SK-N-SH (cell line): ENCODE results near the gene NUAK2. TPM values are rescaled to one million over a fixed set of nuclear protein-coding genes. Genes with fewer than 3 reads are reported as not detected.
A peak's percentile ranks its signal among the peaks of the same experiment; 100 is the strongest.

ENCODE experiments used
- CTCF ChIA-PET: fragments of 300-600, 350-600 bp; formaldehyde crosslinking; extraction: SDS; loops from one replicate; lab custom pipeline; 2021; lab: Yijun Ruan, JAX
- POLR2A ChIA-PET: fragments of 350-600 bp; sonication (Branson Sonifier 250); formaldehyde crosslinking; extraction: SDS; loops from one replicate; lab custom pipeline; 2020; ENCODE audit warnings: antibody characterized with exemption, inconsistent platforms; lab: Yijun Ruan, JAX
- DNase-seq: peaks from one replicate; pipeline ENCODE4 v3.0.0; 2012
- H2AFZ ChIP-seq: fragments of 200-600 bp; sonication (generic); 2 replicates; pipeline ENCODE4 v1.8.1; 2016; ENCODE audit warnings: antibody characterized with exemption, mild to moderate bottlenecking, low read depth
- H3F3A ChIP-seq: fragments of 200-600 bp; sonication (generic); replicated peaks from 2 replicates; pipeline ENCODE3; 2016; ENCODE audit warnings: antibody characterized with exemption, mild to moderate bottlenecking; ENCODE audit not compliant: insufficient read depth
- H3K27ac ChIP-seq, 2 experiments: fragments of 200-500 bp in 1 of 2; fragments of 200-600 bp in 1 of 2; sonication (Bioruptor generic) in 1 of 2; sonication (generic), shearing (Covaris generic) in 1 of 2; 2 replicates each; pipeline versions ENCODE4 v1.5.1 to v1.6.1; 2014 to 2016; ENCODE audit warnings: low read depth in 2 of 2, inconsistent platforms in 1 of 2, low read length in 1 of 2, mild to moderate bottlenecking in 1 of 2, mixed read lengths in 1 of 2
- H3K27me3 ChIP-seq: fragments of 200-600 bp; sonication (generic), shearing (Covaris generic); 2 replicates; pipeline ENCODE4 v1.6.1; 2016; ENCODE audit warnings: mixed run types; ENCODE audit not compliant: insufficient read depth
- H3K36me3 ChIP-seq, 2 experiments: fragments of 200-500 bp in 1 of 2; fragments of 200-600 bp in 1 of 2; sonication (Bioruptor generic) in 1 of 2; sonication (generic) in 1 of 2; replicated peaks in 1 of 2; 2 replicates each; pipeline versions ENCODE3 to v1.5.1; 2014 to 2016; ENCODE audit warnings: low read length in 1 of 2, mild to moderate bottlenecking in 1 of 2; ENCODE audit not compliant: insufficient read depth in 2 of 2, control insufficient read depth in 1 of 2
- H3K4me1 ChIP-seq, 2 experiments: fragments of 200-500 bp in 1 of 2; fragments of 200-600 bp in 1 of 2; sonication (Bioruptor generic) in 1 of 2; sonication (generic), shearing (Covaris generic) in 1 of 2; 2 replicates each; pipeline versions ENCODE4 v1.5.1 to v1.6.1; 2014 to 2016; ENCODE audit warnings: low read depth in 1 of 2, low read length in 1 of 2, mixed run types in 1 of 2; ENCODE audit not compliant: insufficient read depth in 2 of 2, control insufficient read depth in 1 of 2
- H3K4me2 ChIP-seq: fragments of 200-600 bp; sonication (generic), shearing (Covaris generic); 2 replicates; pipeline ENCODE4 v1.6.1; 2017; ENCODE audit warnings: mixed run types
- H3K4me3 ChIP-seq, 2 experiments: fragments of 200-500 bp in 1 of 2; fragments of 200-600 bp in 1 of 2; sonication (Bioruptor generic) in 1 of 2; sonication (generic), shearing (Covaris generic) in 1 of 2; 2 replicates each; pipeline versions ENCODE4 v1.5.1 to v1.8.1; 2014 to 2016; ENCODE audit warnings: low read depth in 2 of 2, inconsistent platforms in 1 of 2, low read length in 1 of 2, mild to moderate bottlenecking in 1 of 2, mixed read lengths in 1 of 2, moderate library complexity in 1 of 2
- H3K79me2 ChIP-seq: fragments of 200-600 bp; sonication (generic); 2 replicates; pipeline ENCODE4 v1.8.1; 2017; ENCODE audit warnings: mild to moderate bottlenecking; ENCODE audit not compliant: insufficient read depth
- H3K9ac ChIP-seq: fragments of 200-600 bp; sonication (generic); 2 replicates; pipeline ENCODE4 v1.6.1; 2017; ENCODE audit warnings: mixed run types
- H3K9me2 ChIP-seq: fragments of 200-600 bp; sonication (generic); 2 replicates; pipeline ENCODE4 v1.6.1; 2017; ENCODE audit warnings: mixed run types
- H3K9me3 ChIP-seq: fragments of 200-600 bp; sonication (generic); 2 replicates; pipeline ENCODE4 v1.6.1; 2017; ENCODE audit warnings: mixed run types, mild to moderate bottlenecking, moderate library complexity
- H4K20me1 ChIP-seq: fragments of 200-600 bp; sonication (generic); 2 replicates; pipeline ENCODE4 v1.6.1; 2017; ENCODE audit warnings: mild to moderate bottlenecking, mixed run types; ENCODE audit not compliant: insufficient read depth
- CHD2 ChIP-seq: fragments of 150-350 bp; IDR thresholded peaks from 2 replicates; pipeline ENCODE4 v1.6.1; 2018; ENCODE audit warnings: low read length; ENCODE audit not compliant: partially characterized antibody
- CTCF ChIP-seq: fragments of 200-600 bp; sonication (generic); IDR thresholded peaks from 2 replicates; pipeline ENCODE4 v1.6.1; 2017; ENCODE audit warnings: antibody characterized with exemption, mild to moderate bottlenecking, moderate library complexity
- ELF1 ChIP-seq: IDR thresholded peaks from 2 replicates; pipeline ENCODE4 v1.4.0; 2012
- EP300 ChIP-seq, 2 experiments: IDR thresholded peaks; 2 replicates each; pipeline versions ENCODE4 v1.4.0 to v1.6.1; 2012; ENCODE audit warnings: borderline replicate concordance in 1 of 2, low read depth in 1 of 2, low read length in 1 of 2
- EZH2phosphoT487 ChIP-seq: fragments of 200-600 bp; sonication (generic); IDR thresholded peaks from 2 replicates; pipeline ENCODE4 v1.6.1; 2017; ENCODE audit warnings: low read depth, mixed run types, mild to moderate bottlenecking, antibody characterized with exemption, moderate library complexity, borderline replicate concordance
- FOSL2 ChIP-seq: IDR thresholded peaks from 2 replicates; pipeline ENCODE4 v1.4.0; 2012; ENCODE audit warnings: low read depth, mild to moderate bottlenecking, moderate library complexity, borderline replicate concordance
- FOXJ3 ChIP-seq: sonication (generic); formaldehyde crosslinking; IDR thresholded peaks from 2 replicates; pipeline ENCODE4 v1.5.1; 2020; ENCODE audit warnings: mild to moderate bottlenecking, missing genetic modification reagents
- FOXM1 ChIP-seq: IDR thresholded peaks from 2 replicates; pipeline ENCODE4 v1.4.0; 2012; ENCODE audit warnings: low read depth, mild to moderate bottlenecking
- GABPA ChIP-seq: IDR thresholded peaks from 2 replicates; pipeline ENCODE4 v1.4.0; 2012; ENCODE audit warnings: low read depth, mild to moderate bottlenecking
- GATA2 ChIP-seq: sonication (generic); formaldehyde crosslinking; IDR thresholded peaks from 2 replicates; pipeline ENCODE4 v1.5.0; 2020; ENCODE audit warnings: mild to moderate bottlenecking, missing genetic modification reagents
- IRF3 ChIP-seq: fragments of 150-350 bp; IDR thresholded peaks from 2 replicates; pipeline ENCODE4 v1.6.1; 2016; ENCODE audit warnings: mild to moderate bottlenecking, low read depth, low read length
- MEF2A ChIP-seq: IDR thresholded peaks from 2 replicates; pipeline ENCODE4 v1.4.0; 2012; ENCODE audit warnings: low read depth, borderline replicate concordance
- NFIC ChIP-seq: IDR thresholded peaks from 2 replicates; pipeline ENCODE4 v1.4.0; 2012; ENCODE audit warnings: borderline replicate concordance
- PBX3 ChIP-seq: IDR thresholded peaks from 2 replicates; pipeline ENCODE4; 2012
- POLR2AphosphoS5 ChIP-seq: IDR thresholded peaks from 2 replicates; pipeline ENCODE4 v1.6.1; 2012; ENCODE audit warnings: low read depth, low read length
- RAD21 ChIP-seq: IDR thresholded peaks from 2 replicates; pipeline ENCODE4 v1.6.1; 2012; ENCODE audit warnings: mild to moderate bottlenecking, low read length
- REST ChIP-seq: IDR thresholded peaks from 2 replicates; pipeline ENCODE4 v1.6.1; 2012; ENCODE audit warnings: mild to moderate bottlenecking, low read depth, low read length, moderate library complexity
- RFX5 ChIP-seq: IDR thresholded peaks from 2 replicates; pipeline ENCODE4 v1.6.1; 2012; ENCODE audit warnings: mild to moderate bottlenecking, improper control_type of control experiment, low read length
- RXRA ChIP-seq: IDR thresholded peaks from 2 replicates; pipeline ENCODE4 v1.4.0; 2012; ENCODE audit warnings: low read depth, mild to moderate bottlenecking, borderline replicate concordance
- TAF1 ChIP-seq: IDR thresholded peaks from 2 replicates; pipeline ENCODE4 v1.6.1; 2012; ENCODE audit warnings: low read depth, mild to moderate bottlenecking, low read length, moderate library complexity, borderline replicate concordance
- USF1 ChIP-seq: IDR thresholded peaks from 2 replicates; pipeline ENCODE4 v1.4.0; 2012; ENCODE audit warnings: low read depth, borderline replicate concordance
- USF2 ChIP-seq: fragments of 150-350 bp; IDR thresholded peaks from 2 replicates; pipeline ENCODE4 v1.6.1; 2017; ENCODE audit warnings: antibody characterized with exemption, low read length, low read depth, borderline replicate concordance
- WGBS: methylation state at CpG from one replicate; pipeline ENCODE4 v1.1.6; 2017; ENCODE audit warnings: low lambda C conversion rate; 5-methylcytosine and 5-hydroxymethylcytosine counted together
- polyA plus RNA-seq, 3 experiments: library from polyadenylated mRNA; depleted of rRNA; stranded (reverse); fragments of >200 nt; gene quantifications; 2 replicates each; pipeline ENCODE4 v1.2.3, GENCODE V29; 2012

The NUAK2 gene
- polyA plus RNA-seq (2012; rRNA removed): 6.8 and 11.1 TPM in 2 replicates
- polyA plus RNA-seq (2012; cell fraction: cytosol; rRNA removed): 4.4 and 6.4 TPM in 2 replicates
- 13.2 and 14.3 TPM in 2 replicates for polyA plus RNA-seq (2012; cell fraction: nucleus; rRNA removed)

GRCh38 chr1:205321162-205321958 is at the start of gene NUAK2:
TSS of gene NUAK2 (minus strand) at chr1:205321745. CDS start at chr1:205321628, 117 bp downstream.
- ChIA-PET POLR2A (no interaction called here), CTCF (interaction anchor here (0.6 to 46.8 kb wide), 13 partner anchors 8 to 164 kb away, joined by 3 to 1368 read pairs (median 4); no protein-coding TSS in a partner anchor)
- Histone ChIP-seq H3K4me3 (peak within 1 kb of the TSS; percentile 78 to 95), H3K27me3 (no peaks in the 10 kb centered on the region), H3K79me2 (peaks cover 52% of the 10 kb centered on the region), H3K4me1 (peaks cover 19 to 31% of the 10 kb centered on the region in 2 experiments), H2AFZ (peak within 1 kb of the TSS; percentile 58), H3K9me3 (no peaks in the 10 kb centered on the region), H3K4me2 (peak within 1 kb of the TSS; percentile 84), H3F3A (no peaks in the 10 kb centered on the region), H3K9ac (peak within 1 kb of the TSS; percentile 90), H3K9me2 (no peaks in the 10 kb centered on the region), H3K27ac (peak within 1 kb of the TSS in 1 of 2 experiments; percentile 75; a peak in 2 of 4 replicates), H3K36me3 (no peaks in the 10 kb centered on the region), H4K20me1 (peaks cover 27% of the 10 kb centered on the region)
- DNase-seq: peak; percentile 94
- WGBS: 0% methylated on average over 34 of the region's 75 CpGs
- TF ChIP-seq IRF3 (no peak), GABPA (no peak), POLR2AphosphoS5 (peak; percentile 84), USF1 (peak; percentile 85), NFIC (no peak), PBX3 (no peak), ELF1 (no peak), RAD21 (no peak), RXRA (no peak), EP300 (IDR thresholded peaks at IDR 0.05; ENCODE audit: borderline replicate concordance in 1 of 2, low read depth in 1 of 2, low read length in 1 of 2) (no peak), RFX5 (peak; percentile 54; the same call in 1 of the 2 replicates), FOXJ3 (CRISPR knock-in tag) (no peak), EZH2phosphoT487 (no peak), USF2 (peak; percentile 24; the same call in 1 of the 2 replicates), TAF1 (peak; percentile 71; the same call in 1 of the 2 replicates), GATA2 (CRISPR knock-in tag) (no peak), REST (no peak), CTCF (peak; percentile 45), CHD2 (no peak), MEF2A (no peak), FOSL2 (no peak), FOXM1 (no peak)
